ENCODE data around the gene RCOR1. TPM values are rescaled to one million over a fixed set of nuclear protein-coding genes. Genes with fewer than 3 reads are reported as not detected.
"Not testable (repeated sequence)": the region's sequence is repeated elsewhere in the genome, so short reads cannot be mapped to it uniquely, and the experiment has no call there.

Gene RCOR1
- polyA plus RNA-seq, 1 donor (not counting 4 experiments of a cell fraction or from before 2014, with no cell fraction given) = 27.0 TPM

- TF ChIP-seq EZH2 (IDR thresholded peaks at IDR 0.05; ENCODE audit: low read length) = no peak
- TF ChIP-seq, protein P1, sequence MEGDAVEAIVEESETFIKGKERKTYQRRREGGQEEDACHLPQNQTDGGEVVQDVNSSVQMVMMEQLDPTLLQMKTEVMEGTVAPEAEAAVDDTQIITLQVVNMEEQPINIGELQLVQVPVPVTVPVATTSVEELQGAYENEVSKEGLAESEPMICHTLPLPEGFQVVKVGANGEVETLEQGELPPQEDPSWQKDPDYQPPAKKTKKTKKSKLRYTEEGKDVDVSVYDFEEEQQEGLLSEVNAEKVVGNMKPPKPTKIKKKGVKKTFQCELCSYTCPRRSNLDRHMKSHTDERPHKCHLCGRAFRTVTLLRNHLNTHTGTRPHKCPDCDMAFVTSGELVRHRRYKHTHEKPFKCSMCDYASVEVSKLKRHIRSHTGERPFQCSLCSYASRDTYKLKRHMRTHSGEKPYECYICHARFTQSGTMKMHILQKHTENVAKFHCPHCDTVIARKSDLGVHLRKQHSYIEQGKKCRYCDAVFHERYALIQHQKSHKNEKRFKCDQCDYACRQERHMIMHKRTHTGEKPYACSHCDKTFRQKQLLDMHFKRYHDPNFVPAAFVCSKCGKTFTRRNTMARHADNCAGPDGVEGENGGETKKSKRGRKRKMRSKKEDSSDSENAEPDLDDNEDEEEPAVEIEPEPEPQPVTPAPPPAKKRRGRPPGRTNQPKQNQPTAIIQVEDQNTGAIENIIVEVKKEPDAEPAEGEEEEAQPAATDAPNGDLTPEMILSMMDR (optimal IDR thresholded peaks at IDR 0.05 in 1 of 3, IDR thresholded peaks at IDR 0.05 in 1 of 3, conservative IDR thresholded peaks at IDR 0.05 in 1 of 3; ENCODE audit: extremely low read depth in 1 of 3, insufficient read depth in 2 of 3, low read length in 3 of 3) = no peak
- Histone ChIP-seq H3K4me3 (ENCODE audit: control insufficient read depth in 2 of 3, extremely low read depth in 1 of 3, insufficient read depth in 2 of 3, low read depth in 1 of 3, low read length in 3 of 3) (no peak overlapping the region), H3K9me3 (ENCODE audit: control insufficient read depth, low read depth, low read length) (no peaks in the 10 kb centered on the region), H3K27ac (ENCODE audit: control insufficient read depth, insufficient read depth, low read length) (no peak overlapping the region), H3K4me1 (ENCODE audit: control insufficient read depth, extremely low read depth, insufficient read depth, low read length) (no peaks in the 10 kb centered on the region), H3K79me2 (ENCODE audit: control insufficient read depth, insufficient read depth, low read length) (no peaks in the 10 kb centered on the region), H2AFZ (ENCODE audit: control insufficient read depth, low read length) (no peak overlapping the region), H3K9me1 (ENCODE audit: control insufficient read depth, extremely low read depth, insufficient read depth, low read length) (no peaks in the 10 kb centered on the region), H3K4me2 (ENCODE audit: control insufficient read depth, extremely low read depth, insufficient read depth, low read depth, low read length) (no peak overlapping the region), H4K20me1 (ENCODE audit: control insufficient read depth, extremely low read depth, insufficient read depth, low read length) (no peaks in the 10 kb centered on the region), H3K36me3 (ENCODE audit: control insufficient read depth in 2 of 2, extremely low read depth in 1 of 2, insufficient read depth in 2 of 2, low read length in 2 of 2) (no peaks in the 10 kb centered on the region), H3K27me3 (ENCODE audit: control insufficient read depth, extremely low read depth, insufficient read depth, low read length) (peaks cover 12% of the 10 kb centered on the region), H3K9ac (ENCODE audit: control insufficient read depth, extremely low read depth, insufficient read depth, low read length) (no peak overlapping the region)
- no peak for FAIRE-seq
- dilution Hi-C loops (cut with MboI; ENCODE audit: extremely low pct_ligation_motif_present, low sequenced_read_pairs) = no loop called here
- DNase-seq (ENCODE audit: low read depth, low spot score) = no peak
Measured at GRCh38 chr14:102764220-102764671, 171.8 kb downstream of the RCOR1 start.

- H2AFZ ChIP-seq (ENCODE audit: control insufficient read depth, low read length); FAIRE-seq; H3K9me1 ChIP-seq (ENCODE audit: control insufficient read depth, extremely low read depth, insufficient read depth, low read length); DNase-seq (ENCODE audit: low read depth, low spot score); H3K4me3 ChIP-seq (ENCODE audit: control insufficient read depth in 2 of 3, extremely low read depth in 1 of 3, insufficient read depth in 2 of 3, low read depth in 1 of 3, low read length in 3 of 3); dilution Hi-C loops (cut with MboI; ENCODE audit: extremely low pct_ligation_motif_present, low sequenced_read_pairs); H3K9me3 ChIP-seq (ENCODE audit: control insufficient read depth, low read depth, low read length); H3K4me1 ChIP-seq (ENCODE audit: control insufficient read depth, extremely low read depth, insufficient read depth, low read length); H3K27ac ChIP-seq (ENCODE audit: control insufficient read depth, insufficient read depth, low read length); H3K36me3 ChIP-seq (ENCODE audit: control insufficient read depth in 2 of 2, extremely low read depth in 1 of 2, insufficient read depth in 2 of 2, low read length in 2 of 2); H3K9ac ChIP-seq (ENCODE audit: control insufficient read depth, extremely low read depth, insufficient read depth, low read length); H4K20me1 ChIP-seq (ENCODE audit: control insufficient read depth, extremely low read depth, insufficient read depth, low read length); H3K79me2 ChIP-seq (ENCODE audit: control insufficient read depth, insufficient read depth, low read length); H3K4me2 ChIP-seq (ENCODE audit: control insufficient read depth, extremely low read depth, insufficient read depth, low read depth, low read length); H3K27me3 ChIP-seq (ENCODE audit: control insufficient read depth, extremely low read depth, insufficient read depth, low read length): not testable (repeated sequence)
Measured at GRCh38 chr14:102765770-102766169, 173.3 kb downstream of the RCOR1 start.

All from keratinocyte (primary cell).